Endodermal cell (in vitro differentiated cells): ENCODE data around the gene VWA8. TPM values are rescaled to one million over a fixed set of nuclear protein-coding genes. Genes with fewer than 3 reads are reported as not detected.
A peak's percentile ranks its signal among the peaks of the same experiment; 100 is the strongest.

Experiments
- DNase-seq: peaks from one replicate; pipeline ENCODE4 v3.0.0-alpha.2; 2017
- H3K27ac ChIP-seq: 2 replicates; pipeline ENCODE4 v1.5.1; 2013; ENCODE audit warnings: mild to moderate bottlenecking, low read depth, low read length, moderate library complexity
- H3K27me3 ChIP-seq: 2 replicates; pipeline ENCODE4 v1.6.1; 2013; ENCODE audit warnings: mild to moderate bottlenecking, low read length, moderate library complexity; ENCODE audit not compliant: insufficient read depth, control insufficient read depth, poor library complexity, severe bottlenecking
- H3K36me3 ChIP-seq: 2 replicates; pipeline ENCODE4 v1.7.0; 2013; ENCODE audit warnings: mild to moderate bottlenecking, low read length, moderate library complexity; ENCODE audit not compliant: control insufficient read depth, insufficient read depth
- H3K4me1 ChIP-seq: one replicate; pipeline ENCODE4 v1.7.0; 2013; ENCODE audit warnings: low read length; ENCODE audit not compliant: control insufficient read depth, insufficient read depth
- H3K4me3 ChIP-seq: 2 replicates; pipeline ENCODE4 v1.5.1; 2013; ENCODE audit warnings: mild to moderate bottlenecking, low read length, moderate library complexity
- H3K9ac ChIP-seq: 2 replicates; pipeline ENCODE4 v1.6.1; 2013; ENCODE audit warnings: mild to moderate bottlenecking, low read length, moderate library complexity; ENCODE audit not compliant: poor library complexity, severe bottlenecking; ENCODE audit errors: extremely low read depth
- H3K9me3 ChIP-seq: 2 replicates; pipeline ENCODE4 v1.6.1; 2013; ENCODE audit warnings: mild to moderate bottlenecking, low read length, moderate library complexity; ENCODE audit not compliant: control insufficient read depth
- H3K27ac Mint-ChIP-seq: 2 replicates; pipeline ENCODE4 v1.8.0; 2020; ENCODE audit warnings: mixed read lengths
- H3K27me3 Mint-ChIP-seq: 2 replicates; pipeline ENCODE4 v1.8.0; 2021; ENCODE audit warnings: mild to moderate bottlenecking, mixed read lengths; ENCODE audit not compliant: insufficient read depth
- H3K36me3 Mint-ChIP-seq: 2 replicates; pipeline ENCODE4 v1.8.0; 2020; ENCODE audit warnings: low read depth, mixed read lengths
- H3K4me1 Mint-ChIP-seq: 2 replicates; pipeline ENCODE4 v1.8.0; 2020; ENCODE audit warnings: mixed read lengths
- H3K4me3 Mint-ChIP-seq: 2 replicates; pipeline ENCODE4 v1.8.0; 2020; ENCODE audit warnings: mild to moderate bottlenecking, moderate library complexity, mixed read lengths
- H3K9me3 Mint-ChIP-seq: 2 replicates; pipeline ENCODE4 v1.8.0; 2020; ENCODE audit warnings: mild to moderate bottlenecking, mixed read lengths
- WGBS, 2 experiments: methylation state at CpG; one replicate each; pipeline versions ENCODE4 v1.1.5 to v1.1.7; 2013; ENCODE audit warnings: missing lambda C conversion rate in 2 of 2, mixed read lengths in 1 of 2; ENCODE audit not compliant: insufficient coverage in 1 of 2, insufficient read length in 1 of 2; 5-methylcytosine and 5-hydroxymethylcytosine counted together
- total RNA-seq, 2 donors: library from RNA; stranded (reverse); fragmentation: NEBNext Ultra II Directional in 1 of 2; extraction: Animal tissue kit (Norgen Biotek cat#: 25700) in 1 of 2; gene quantifications; 2 replicates in 1 of 2; 3 replicates in 1 of 2; pipeline ENCODE4 v1.2.1, GENCODE V29; 2021
- TF ChIP-seq, protein P1 (sequence below): fragments of 200-600 bp; sonication (generic); conservative IDR thresholded peaks from 2 replicates; pipeline ENCODE4 v1.5.0; 2021; ENCODE audit warnings: antibody characterized with exemption, mild to moderate bottlenecking

VWA8 gene
- total RNA-seq, 2 donors from 2014 or later: 24.6 to 25.6 TPM

DNA sequence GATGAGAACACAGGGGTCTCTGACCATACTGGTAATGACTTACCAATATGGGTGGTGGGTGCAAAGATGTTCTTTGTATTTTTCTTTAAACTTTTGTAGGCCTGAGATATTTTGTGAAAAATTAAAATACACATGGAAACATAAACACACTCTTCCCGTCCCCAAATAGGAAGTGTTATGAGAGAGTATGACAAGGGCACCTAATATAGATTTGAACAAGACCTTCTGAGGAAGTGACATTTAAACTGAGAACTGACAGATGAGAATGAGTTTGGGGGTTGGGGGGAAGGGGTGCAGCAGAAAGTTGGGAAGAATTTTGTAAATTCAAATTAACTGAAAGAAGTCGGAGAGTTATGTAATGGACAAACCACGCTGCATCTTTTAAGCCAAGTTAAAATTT, 279.3 kb downstream of the VWA8 start:
- Mint-ChIP-seq H3K4me1 (peaks cover 16% of the 10 kb centered on the region), H3K4me3 (no peak overlapping the region), H3K27ac (no peak overlapping the region), H3K9me3 (no peaks in the 10 kb centered on the region), H3K36me3 (peaks cover 29% of the 10 kb centered on the region), H3K27me3 (no peaks in the 10 kb centered on the region)
- Histone ChIP-seq H3K27ac (no peak overlapping the region), H3K36me3 (peaks cover 21% of the 10 kb centered on the region), H3K9me3 (no peaks in the 10 kb centered on the region), H3K27me3 (no peaks in the 10 kb centered on the region), H3K4me3 (no peak overlapping the region), H3K4me1 (no peaks in the 10 kb centered on the region), H3K9ac (no peak overlapping the region)
- TF ChIP-seq, protein P1, sequence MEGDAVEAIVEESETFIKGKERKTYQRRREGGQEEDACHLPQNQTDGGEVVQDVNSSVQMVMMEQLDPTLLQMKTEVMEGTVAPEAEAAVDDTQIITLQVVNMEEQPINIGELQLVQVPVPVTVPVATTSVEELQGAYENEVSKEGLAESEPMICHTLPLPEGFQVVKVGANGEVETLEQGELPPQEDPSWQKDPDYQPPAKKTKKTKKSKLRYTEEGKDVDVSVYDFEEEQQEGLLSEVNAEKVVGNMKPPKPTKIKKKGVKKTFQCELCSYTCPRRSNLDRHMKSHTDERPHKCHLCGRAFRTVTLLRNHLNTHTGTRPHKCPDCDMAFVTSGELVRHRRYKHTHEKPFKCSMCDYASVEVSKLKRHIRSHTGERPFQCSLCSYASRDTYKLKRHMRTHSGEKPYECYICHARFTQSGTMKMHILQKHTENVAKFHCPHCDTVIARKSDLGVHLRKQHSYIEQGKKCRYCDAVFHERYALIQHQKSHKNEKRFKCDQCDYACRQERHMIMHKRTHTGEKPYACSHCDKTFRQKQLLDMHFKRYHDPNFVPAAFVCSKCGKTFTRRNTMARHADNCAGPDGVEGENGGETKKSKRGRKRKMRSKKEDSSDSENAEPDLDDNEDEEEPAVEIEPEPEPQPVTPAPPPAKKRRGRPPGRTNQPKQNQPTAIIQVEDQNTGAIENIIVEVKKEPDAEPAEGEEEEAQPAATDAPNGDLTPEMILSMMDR: no peak
- 97 to 100% methylated on average over 2 to 3 of the region's 3 CpGs for WGBS, 2 experiments
- DNase-seq: no peak

DNA sequence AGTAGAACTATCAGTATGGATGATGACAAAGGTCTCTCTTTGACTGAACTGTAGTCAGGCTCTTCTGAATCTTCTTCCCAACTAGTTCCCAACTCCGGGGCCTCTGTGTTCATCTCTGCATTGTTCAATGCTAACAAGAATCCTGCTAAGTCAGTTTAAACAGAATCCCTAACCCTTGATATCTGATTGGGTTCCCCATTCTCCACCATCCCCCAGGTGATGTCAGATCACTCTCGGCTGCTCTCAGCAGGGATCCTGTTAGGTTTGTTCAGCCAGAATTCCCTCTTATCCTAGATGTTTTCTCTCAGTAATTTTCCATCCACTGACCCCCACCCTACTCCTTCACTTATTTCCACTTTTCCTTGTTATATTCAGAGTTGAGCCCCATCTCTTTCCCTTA, 280.0 kb downstream of the VWA8 start:
- peak; percentile 63 for DNase-seq
- no peak overlapping the region for H3K27ac ChIP-seq

DNA sequence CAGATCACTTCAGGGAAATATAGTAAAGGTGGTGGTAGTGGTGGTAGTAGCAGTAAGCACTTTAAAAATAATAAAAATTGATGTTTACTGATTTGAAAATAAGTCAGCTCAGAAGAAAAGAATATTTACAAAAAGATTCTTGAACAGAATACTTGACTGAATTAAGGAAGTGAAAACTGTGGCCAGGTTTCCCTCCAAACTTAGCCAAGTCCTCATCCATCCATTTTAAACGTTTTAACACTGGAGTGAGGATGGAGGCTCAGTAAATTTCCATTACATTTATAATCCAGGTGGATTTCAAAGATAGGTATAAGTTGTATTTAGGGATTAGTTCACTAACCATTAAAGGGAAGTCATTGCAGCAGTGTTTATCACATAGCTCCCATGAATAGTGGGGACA, 282.1 kb downstream of the VWA8 start:
- Histone ChIP-seq H3K36me3 (peaks cover 7% of the 10 kb centered on the region), H3K4me1 (no peaks in the 10 kb centered on the region), H3K9me3 (no peaks in the 10 kb centered on the region), H3K4me3 (no peak overlapping the region), H3K27me3 (no peaks in the 10 kb centered on the region), H3K27ac (no peak overlapping the region), H3K9ac (no peak overlapping the region)
- Mint-ChIP-seq H3K36me3 (peaks cover 23% of the 10 kb centered on the region), H3K4me3 (no peak overlapping the region), H3K27me3 (no peaks in the 10 kb centered on the region), H3K4me1 (peaks cover 16% of the 10 kb centered on the region), H3K27ac (no peak overlapping the region), H3K9me3 (no peaks in the 10 kb centered on the region)
- DNase-seq: no peak
- TF ChIP-seq, protein P1: no peak
- 80 to 100% methylated on average over 1 of the region's 1 CpG for WGBS, 2 experiments

More for the DNA sequence above, 280.0 kb downstream of the VWA8 start:
- peak overlapping the region; percentile 41 for H3K27ac Mint-ChIP-seq
- H3K36me3 Mint-ChIP-seq: peaks cover 29% of the 10 kb centered on the region
- Histone ChIP-seq H3K27me3 (no peaks in the 10 kb centered on the region), H3K36me3 (peaks cover 21% of the 10 kb centered on the region), H3K9me3 (no peaks in the 10 kb centered on the region), H3K9ac (no peak overlapping the region), H3K4me3 (peak overlapping the region; percentile 19), H3K4me1 (no peaks in the 10 kb centered on the region)
- no peaks in the 10 kb centered on the region for H3K27me3 Mint-ChIP-seq
- 57 to 62% methylated on average over 2 of the region's 2 CpGs for WGBS, 2 experiments
- no peak overlapping the region for H3K4me3 Mint-ChIP-seq
- TF ChIP-seq, protein P1: no peak
- peaks cover 16% of the 10 kb centered on the region for H3K4me1 Mint-ChIP-seq
- H3K9me3 Mint-ChIP-seq: no peaks in the 10 kb centered on the region
